BJ (cell line): Measurements from ENCODE around the gene AGAP1. TPM values are rescaled to one million over a fixed set of nuclear protein-coding genes. Genes with fewer than 3 reads are reported as not detected.

Source experiments
- CTCF ChIA-PET: fragments of 350-600 bp; formaldehyde crosslinking; extraction: SDS; loops from one replicate; lab custom pipeline; 2021; ENCODE audit warnings: antibody characterized with exemption, inconsistent platforms; lab: Yijun Ruan, JAX
- POLR2A ChIA-PET: fragments of 300-600 bp; sonication (Branson Sonifier 250); formaldehyde crosslinking; extraction: SDS; loops from one replicate; lab custom pipeline; 2021; ENCODE audit warnings: antibody characterized with exemption; lab: Charles Lee
- DNase-seq: peaks from one replicate; pipeline ENCODE4 v3.0.0-alpha.2; 2011; ENCODE audit warnings: low read depth
- H3K27me3 ChIP-seq: 2 replicates; pipeline ENCODE4 v1.6.0; 2011; ENCODE audit warnings: low read length; ENCODE audit not compliant: control insufficient read depth, insufficient read depth
- H3K36me3 ChIP-seq: 2 replicates; pipeline ENCODE4 v1.5.1; 2011; ENCODE audit warnings: low read length; ENCODE audit not compliant: control insufficient read depth, insufficient read depth
- H3K4me3 ChIP-seq: 2 replicates; pipeline ENCODE4 v1.5.1; 2011; ENCODE audit warnings: low read depth, mild to moderate bottlenecking, control low read depth, low read length
- CTCF ChIP-seq: IDR thresholded peaks from 2 replicates; pipeline ENCODE4 v1.5.1; 2011; ENCODE audit warnings: low read depth, mild to moderate bottlenecking, control low read depth, inconsistent platforms, low read length, moderate library complexity; ENCODE audit not compliant: insufficient read depth
- polyA plus RNA-seq: library from polyadenylated mRNA; depleted of rRNA; stranded (reverse); fragments of >200 nt; gene quantifications from 2 replicates; pipeline ENCODE4 v1.2.3, GENCODE V29; 2011

AGAP1 gene
- polyA plus RNA-seq, 1 experiment, result 14.9 TPM

DNA sequence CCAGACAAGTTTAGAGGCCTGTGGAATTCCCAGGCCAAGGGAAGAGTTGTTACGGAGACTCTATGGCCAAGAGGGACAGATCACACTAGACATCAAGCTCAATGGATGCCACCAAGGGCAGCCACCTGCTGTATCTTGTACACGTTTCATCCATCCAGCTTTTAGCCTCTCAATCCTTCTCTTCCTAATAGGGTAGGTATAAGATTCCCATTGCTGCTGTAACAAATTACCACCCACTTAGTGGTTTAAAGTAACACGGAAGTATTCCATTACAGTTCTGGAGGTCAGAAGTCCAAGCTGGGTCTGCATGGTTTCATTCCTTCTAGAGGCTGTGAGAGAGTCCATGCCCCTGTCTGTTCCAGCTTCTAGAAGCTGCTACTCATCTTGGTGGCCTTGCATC lies 586.6 kb downstream of the AGAP1 start:
- no peak overlapping the region for H3K4me3 ChIP-seq
- POLR2A ChIA-PET, result no interaction called here
- no peak for TF ChIP-seq CTCF
- H3K36me3 ChIP-seq, result no peaks in the 10 kb centered on the region
- H3K27me3 ChIP-seq, result no peaks in the 10 kb centered on the region
- no peak for DNase-seq
- CTCF ChIA-PET, result no interaction called here

DNA sequence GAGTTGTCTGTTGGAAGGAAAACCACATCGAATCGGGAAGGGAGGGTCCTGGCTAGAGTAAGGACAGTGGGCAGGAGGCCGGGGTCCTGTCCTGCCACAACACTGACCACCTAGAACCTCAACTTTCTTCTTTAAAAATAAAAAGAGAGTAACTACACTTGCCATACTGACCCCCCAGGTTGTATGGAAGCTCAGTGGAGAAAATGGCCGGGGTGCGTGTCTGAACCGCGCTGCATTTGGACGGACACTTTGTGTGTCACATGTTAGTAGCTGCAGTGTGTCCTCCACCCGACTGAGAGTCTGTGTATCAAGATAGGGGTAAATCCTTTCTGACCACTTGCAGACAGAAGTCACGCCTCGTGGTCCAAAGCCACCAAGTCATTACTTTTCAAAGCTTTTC lies 587.3 kb downstream of the AGAP1 start:
- ChIA-PET CTCF (no interaction called here), POLR2A (no interaction called here)
- no peak for TF ChIP-seq CTCF
- Histone ChIP-seq H3K4me3 (no peak overlapping the region), H3K27me3 (no peaks in the 10 kb centered on the region), H3K36me3 (no peaks in the 10 kb centered on the region)
- no peak for DNase-seq

- no peak for DNase-seq
- POLR2A ChIA-PET, result no interaction called here
These were observed 588.2 kb downstream of the AGAP1 start for GRCh38 chr2:236082061-236082460.

DNA sequence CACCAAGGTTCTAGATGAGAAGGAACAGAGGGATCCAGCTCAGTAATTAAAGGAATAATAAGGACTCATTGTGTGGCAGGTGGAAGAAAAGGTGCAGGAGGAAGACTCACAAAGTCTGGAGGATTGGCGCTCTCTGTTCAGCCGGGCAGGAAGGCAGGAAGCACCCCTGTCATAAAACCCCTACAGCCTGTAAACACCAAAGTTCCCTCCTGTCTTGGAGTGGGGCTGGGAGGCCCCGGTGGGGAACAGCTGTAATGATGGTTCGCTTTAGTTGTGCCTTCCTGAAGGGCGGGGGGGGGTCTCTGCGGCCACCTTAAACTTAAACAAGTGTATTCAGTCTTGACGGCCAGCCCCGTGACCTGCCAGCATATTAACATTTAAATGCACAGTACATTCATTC lies 590.1 kb downstream of the AGAP1 start:
- no peak for TF ChIP-seq CTCF
- POLR2A ChIA-PET, result no interaction called here
- CTCF ChIA-PET, result no interaction called here
- Histone ChIP-seq H3K36me3 (no peaks in the 10 kb centered on the region), H3K27me3 (no peaks in the 10 kb centered on the region), H3K4me3 (no peak overlapping the region)
- DNase-seq, result no peak

More at GRCh38 chr2:236082061-236082460, 588.2 kb downstream of the AGAP1 start:
- Histone ChIP-seq H3K36me3 (no peaks in the 10 kb centered on the region), H3K27me3 (no peaks in the 10 kb centered on the region), H3K4me3 (no peak overlapping the region)
- no peak for TF ChIP-seq CTCF
- CTCF ChIA-PET, result no interaction called here

DNA sequence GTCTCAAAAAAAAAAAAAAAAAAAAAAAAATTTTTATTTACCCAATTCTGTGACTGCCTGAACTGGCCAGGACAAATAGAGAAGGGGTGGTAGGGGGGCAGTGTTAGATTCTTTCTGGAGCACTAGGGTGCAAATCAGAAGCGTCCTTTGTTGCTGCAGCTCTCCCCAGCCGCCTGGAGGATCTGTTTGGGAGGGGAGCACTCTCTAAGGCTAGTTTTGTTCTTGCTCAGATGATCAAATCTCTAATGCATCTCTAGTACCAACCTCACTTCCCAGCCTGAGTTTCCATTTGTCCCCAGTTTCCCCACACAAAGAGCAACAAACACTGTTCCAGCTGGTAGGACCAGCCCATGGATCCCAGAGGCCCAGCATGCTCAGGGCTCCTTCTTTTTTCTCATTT lies 591.4 kb downstream of the AGAP1 start:
- CTCF ChIA-PET, result no interaction called here
- POLR2A ChIA-PET, result no interaction called here
- TF ChIP-seq CTCF, result no peak

More for the DNA sequence above, 591.4 kb downstream of the AGAP1 start:
- no peaks in the 10 kb centered on the region for H3K27me3 ChIP-seq
- DNase-seq, result no peak
- no peaks in the 10 kb centered on the region for H3K36me3 ChIP-seq
- no peak overlapping the region for H3K4me3 ChIP-seq
